H1 (cell line): ENCODE data around the gene DAPK3. TPM values are rescaled to one million over a fixed set of nuclear protein-coding genes. Genes with fewer than 3 reads are reported as not detected.

Experiments
- BACH1 ChIP-seq: IDR thresholded peaks from 2 replicates; pipeline ENCODE4 v1.6.1; 2012; ENCODE audit warnings: low read length, improper control_type of control experiment
- CBX5 ChIP-seq: fragments of 300-800, 300-1000 bp; sonication (generic); IDR thresholded peaks from 2 replicates; pipeline ENCODE4 v1.7.1; 2016; ENCODE audit warnings: antibody characterized with exemption, low read length, low read depth
- CHD1 ChIP-seq: IDR thresholded peaks from 2 replicates; pipeline ENCODE4 v1.6.1; 2012; ENCODE audit warnings: low read depth, low read length, improper control_type of control experiment
- CHD2 ChIP-seq: IDR thresholded peaks from 2 replicates; pipeline ENCODE4 v1.6.1; 2012; ENCODE audit warnings: low read length, improper control_type of control experiment
- EGR1 ChIP-seq: IDR thresholded peaks from 2 replicates; pipeline ENCODE4 v1.6.1; 2011; ENCODE audit warnings: low read depth, low read length, borderline replicate concordance
- HDAC6 ChIP-seq: IDR thresholded peaks from one replicate; pipeline ENCODE4 v1.7.1; 2012; ENCODE audit warnings: low read depth, mild to moderate bottlenecking, inconsistent platforms, low read length, moderate library complexity
- POLR2AphosphoS5 ChIP-seq: IDR thresholded peaks from 2 replicates; pipeline ENCODE4 v1.6.1; 2011; ENCODE audit warnings: low read depth, low read length
- RBBP5 ChIP-seq: IDR thresholded peaks from 2 replicates; pipeline ENCODE4 v1.7.1; 2012; ENCODE audit warnings: low read depth, mild to moderate bottlenecking, inconsistent platforms, low read length, moderate library complexity, borderline replicate concordance
- SP1 ChIP-seq: IDR thresholded peaks from 2 replicates; pipeline ENCODE4 v1.6.1; 2011; ENCODE audit warnings: low read depth, low read length
- TEAD4 ChIP-seq: IDR thresholded peaks from 2 replicates; pipeline ENCODE4 v1.6.1; 2012; ENCODE audit warnings: low read depth, low read length, inconsistent platforms, mixed read lengths
- polyA plus RNA-seq, 7 experiments: library from polyadenylated mRNA; depleted of rRNA in 3 of 7; stranded (reverse) in 5 of 7; unstranded in 2 of 7; fragments of >200 nt in 5 of 7; fragments of 200-250 nt in 2 of 7; gene quantifications; 1 replicate in 5 of 7; 2 replicates in 1 of 7; 4 replicates in 1 of 7; pipeline versions ENCODE4 v1.2.1 to v1.2.3, GENCODE V29; 2011 to 2013; ENCODE audit warnings: missing spikeins in 2 of 7, mixed read lengths in 2 of 7
- total RNA-seq: library from RNA; stranded (reverse); fragmentation: NEBNext Ultra II Directional; extraction: Animal tissue kit (Norgen Biotek cat#: 25700); gene quantifications from 2 replicates; pipeline ENCODE4 v1.2.1, GENCODE V29; 2021
- TF ChIP-seq, protein P1 (sequence below): fragments of 300-600 bp; sonication (generic); IDR thresholded peaks from 2 replicates; pipeline ENCODE4 v1.7.1; 2012; ENCODE audit warnings: low read length, moderate library complexity, mild to moderate bottlenecking, inconsistent platforms; ENCODE audit not compliant: insufficient replicate concordance

The DAPK3 gene
- total and polyA plus RNA-seq, 2 of the 8 experiments (the other 6 are each of a cell fraction or from before 2014, with no cell fraction given): 53.2 to 78.1 TPM

DNA sequence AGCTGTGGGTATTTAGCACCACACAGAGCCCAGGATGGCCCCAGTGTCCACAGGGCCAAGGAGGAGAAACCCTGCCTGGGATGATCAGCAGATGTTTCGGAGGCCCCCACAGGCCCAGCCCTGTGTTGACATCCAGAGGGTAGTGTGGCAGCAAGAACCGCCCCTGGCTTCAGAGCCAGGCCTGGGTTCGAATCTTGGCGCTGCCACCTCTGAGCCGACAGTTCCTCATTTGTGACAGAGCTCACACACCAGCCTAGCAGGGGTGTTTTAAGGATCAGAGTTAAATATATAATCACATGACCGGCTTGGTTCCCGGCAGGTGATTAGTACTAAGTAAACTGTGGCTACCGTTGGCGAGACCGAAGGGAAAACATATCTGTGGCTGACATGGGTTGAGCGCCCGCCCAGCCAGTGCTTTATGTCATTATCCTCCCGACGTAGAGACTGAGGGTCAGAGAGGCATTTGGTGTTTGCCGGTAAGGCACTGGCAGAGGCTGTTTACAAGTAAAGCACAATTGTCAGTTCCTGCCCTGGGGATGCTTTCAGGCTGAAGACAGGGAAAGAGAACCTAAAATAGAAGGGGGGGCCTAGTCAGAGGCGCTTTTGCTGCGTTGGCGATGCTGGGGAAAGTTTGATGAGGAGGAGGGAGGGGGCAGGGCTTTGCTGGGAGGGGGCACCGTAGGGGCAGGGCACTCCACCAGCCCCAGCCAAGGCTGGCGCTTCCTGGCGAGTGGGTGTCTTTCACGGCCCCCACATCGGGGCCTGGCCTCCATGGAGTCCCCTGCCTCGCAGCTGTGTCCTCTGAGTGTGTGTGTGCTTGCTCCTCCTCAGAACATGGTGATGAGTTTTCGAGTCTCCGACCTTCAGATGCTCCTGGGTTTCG, 41.4 kb upstream of the DAPK3 start (continued):
- TF ChIP-seq, protein P1, sequence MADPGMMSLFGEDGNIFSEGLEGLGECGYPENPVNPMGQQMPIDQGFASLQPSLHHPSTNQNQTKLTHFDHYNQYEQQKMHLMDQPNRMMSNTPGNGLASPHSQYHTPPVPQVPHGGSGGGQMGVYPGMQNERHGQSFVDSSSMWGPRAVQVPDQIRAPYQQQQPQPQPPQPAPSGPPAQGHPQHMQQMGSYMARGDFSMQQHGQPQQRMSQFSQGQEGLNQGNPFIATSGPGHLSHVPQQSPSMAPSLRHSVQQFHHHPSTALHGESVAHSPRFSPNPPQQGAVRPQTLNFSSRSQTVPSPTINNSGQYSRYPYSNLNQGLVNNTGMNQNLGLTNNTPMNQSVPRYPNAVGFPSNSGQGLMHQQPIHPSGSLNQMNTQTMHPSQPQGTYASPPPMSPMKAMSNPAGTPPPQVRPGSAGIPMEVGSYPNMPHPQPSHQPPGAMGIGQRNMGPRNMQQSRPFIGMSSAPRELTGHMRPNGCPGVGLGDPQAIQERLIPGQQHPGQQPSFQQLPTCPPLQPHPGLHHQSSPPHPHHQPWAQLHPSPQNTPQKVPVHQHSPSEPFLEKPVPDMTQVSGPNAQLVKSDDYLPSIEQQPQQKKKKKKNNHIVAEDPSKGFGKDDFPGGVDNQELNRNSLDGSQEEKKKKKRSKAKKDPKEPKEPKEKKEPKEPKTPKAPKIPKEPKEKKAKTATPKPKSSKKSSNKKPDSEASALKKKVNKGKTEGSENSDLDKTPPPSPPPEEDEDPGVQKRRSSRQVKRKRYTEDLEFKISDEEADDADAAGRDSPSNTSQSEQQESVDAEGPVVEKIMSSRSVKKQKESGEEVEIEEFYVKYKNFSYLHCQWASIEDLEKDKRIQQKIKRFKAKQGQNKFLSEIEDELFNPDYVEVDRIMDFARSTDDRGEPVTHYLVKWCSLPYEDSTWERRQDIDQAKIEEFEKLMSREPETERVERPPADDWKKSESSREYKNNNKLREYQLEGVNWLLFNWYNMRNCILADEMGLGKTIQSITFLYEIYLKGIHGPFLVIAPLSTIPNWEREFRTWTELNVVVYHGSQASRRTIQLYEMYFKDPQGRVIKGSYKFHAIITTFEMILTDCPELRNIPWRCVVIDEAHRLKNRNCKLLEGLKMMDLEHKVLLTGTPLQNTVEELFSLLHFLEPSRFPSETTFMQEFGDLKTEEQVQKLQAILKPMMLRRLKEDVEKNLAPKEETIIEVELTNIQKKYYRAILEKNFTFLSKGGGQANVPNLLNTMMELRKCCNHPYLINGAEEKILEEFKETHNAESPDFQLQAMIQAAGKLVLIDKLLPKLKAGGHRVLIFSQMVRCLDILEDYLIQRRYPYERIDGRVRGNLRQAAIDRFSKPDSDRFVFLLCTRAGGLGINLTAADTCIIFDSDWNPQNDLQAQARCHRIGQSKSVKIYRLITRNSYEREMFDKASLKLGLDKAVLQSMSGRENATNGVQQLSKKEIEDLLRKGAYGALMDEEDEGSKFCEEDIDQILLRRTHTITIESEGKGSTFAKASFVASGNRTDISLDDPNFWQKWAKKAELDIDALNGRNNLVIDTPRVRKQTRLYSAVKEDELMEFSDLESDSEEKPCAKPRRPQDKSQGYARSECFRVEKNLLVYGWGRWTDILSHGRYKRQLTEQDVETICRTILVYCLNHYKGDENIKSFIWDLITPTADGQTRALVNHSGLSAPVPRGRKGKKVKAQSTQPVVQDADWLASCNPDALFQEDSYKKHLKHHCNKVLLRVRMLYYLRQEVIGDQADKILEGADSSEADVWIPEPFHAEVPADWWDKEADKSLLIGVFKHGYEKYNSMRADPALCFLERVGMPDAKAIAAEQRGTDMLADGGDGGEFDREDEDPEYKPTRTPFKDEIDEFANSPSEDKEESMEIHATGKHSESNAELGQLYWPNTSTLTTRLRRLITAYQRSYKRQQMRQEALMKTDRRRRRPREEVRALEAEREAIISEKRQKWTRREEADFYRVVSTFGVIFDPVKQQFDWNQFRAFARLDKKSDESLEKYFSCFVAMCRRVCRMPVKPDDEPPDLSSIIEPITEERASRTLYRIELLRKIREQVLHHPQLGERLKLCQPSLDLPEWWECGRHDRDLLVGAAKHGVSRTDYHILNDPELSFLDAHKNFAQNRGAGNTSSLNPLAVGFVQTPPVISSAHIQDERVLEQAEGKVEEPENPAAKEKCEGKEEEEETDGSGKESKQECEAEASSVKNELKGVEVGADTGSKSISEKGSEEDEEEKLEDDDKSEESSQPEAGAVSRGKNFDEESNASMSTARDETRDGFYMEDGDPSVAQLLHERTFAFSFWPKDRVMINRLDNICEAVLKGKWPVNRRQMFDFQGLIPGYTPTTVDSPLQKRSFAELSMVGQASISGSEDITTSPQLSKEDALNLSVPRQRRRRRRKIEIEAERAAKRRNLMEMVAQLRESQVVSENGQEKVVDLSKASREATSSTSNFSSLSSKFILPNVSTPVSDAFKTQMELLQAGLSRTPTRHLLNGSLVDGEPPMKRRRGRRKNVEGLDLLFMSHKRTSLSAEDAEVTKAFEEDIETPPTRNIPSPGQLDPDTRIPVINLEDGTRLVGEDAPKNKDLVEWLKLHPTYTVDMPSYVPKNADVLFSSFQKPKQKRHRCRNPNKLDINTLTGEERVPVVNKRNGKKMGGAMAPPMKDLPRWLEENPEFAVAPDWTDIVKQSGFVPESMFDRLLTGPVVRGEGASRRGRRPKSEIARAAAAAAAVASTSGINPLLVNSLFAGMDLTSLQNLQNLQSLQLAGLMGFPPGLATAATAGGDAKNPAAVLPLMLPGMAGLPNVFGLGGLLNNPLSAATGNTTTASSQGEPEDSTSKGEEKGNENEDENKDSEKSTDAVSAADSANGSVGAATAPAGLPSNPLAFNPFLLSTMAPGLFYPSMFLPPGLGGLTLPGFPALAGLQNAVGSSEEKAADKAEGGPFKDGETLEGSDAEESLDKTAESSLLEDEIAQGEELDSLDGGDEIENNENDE: no peak
- TF ChIP-seq EGR1 (no peak), CBX5 (no peak), HDAC6 (no peak), CHD2 (no peak), CHD1 (no peak), SP1 (no peak), POLR2AphosphoS5 (no peak), TEAD4 (no peak), BACH1 (no peak), RBBP5 (no peak)
